Parathyroid adenoma (tissue), 2 donors: Measurements from ENCODE around the gene GRIK4.

Source experiments
- H2AFZ ChIP-seq: fragments of 300-600 bp; sonication (generic); one replicate; pipeline ENCODE4 v1.7.0; 2017; ENCODE audit warnings: antibody characterized with exemption, mild to moderate bottlenecking
- H3K27ac ChIP-seq: fragments of 300-600 bp; sonication (generic); one replicate; pipeline ENCODE4 v1.7.0; 2017
- H3K27me3 ChIP-seq: fragments of 300-600 bp; sonication (generic); one replicate; pipeline ENCODE4 v1.7.0; 2017; ENCODE audit warnings: low read length; ENCODE audit not compliant: control insufficient read depth, insufficient read depth
- H3K36me3 ChIP-seq: fragments of 300-600 bp; sonication (generic); one replicate; pipeline ENCODE4 v1.7.0; 2017; ENCODE audit warnings: low read length; ENCODE audit not compliant: control insufficient read depth, insufficient read depth
- H3K4me1 ChIP-seq: fragments of 300-600 bp; sonication (generic); one replicate; pipeline ENCODE4 v1.7.0; 2017; ENCODE audit warnings: control low read depth
- H3K4me2 ChIP-seq: fragments of 300-600 bp; sonication (generic); one replicate; pipeline ENCODE4 v1.7.0; 2017; ENCODE audit warnings: low read length
- H3K4me3 ChIP-seq: fragments of 300-600 bp; sonication (generic); one replicate; pipeline ENCODE4 v1.7.0; 2017; ENCODE audit warnings: low read depth, low read length
- H3K79me2 ChIP-seq: fragments of 300-600 bp; sonication (generic); one replicate; pipeline ENCODE4 v1.7.0; 2017; ENCODE audit warnings: control low read depth
- H3K9ac ChIP-seq: fragments of 300-600 bp; sonication (generic); one replicate; pipeline ENCODE4 v1.7.0; 2017; ENCODE audit warnings: mild to moderate bottlenecking
- H3K9me3 ChIP-seq: fragments of 300-600 bp; sonication (generic); one replicate; pipeline ENCODE4 v1.7.0; 2017; ENCODE audit warnings: low read length; ENCODE audit not compliant: control insufficient read depth
- TF ChIP-seq, protein P1 (sequence below): fragments of 300-600 bp; sonication (generic); IDR thresholded peaks from one replicate; pipeline ENCODE4 v1.7.0; 2017; ENCODE audit warnings: antibody characterized with exemption, mild to moderate bottlenecking
- donor health status: primary hyperparathyroidism.

The GRIK4 gene

DNA sequence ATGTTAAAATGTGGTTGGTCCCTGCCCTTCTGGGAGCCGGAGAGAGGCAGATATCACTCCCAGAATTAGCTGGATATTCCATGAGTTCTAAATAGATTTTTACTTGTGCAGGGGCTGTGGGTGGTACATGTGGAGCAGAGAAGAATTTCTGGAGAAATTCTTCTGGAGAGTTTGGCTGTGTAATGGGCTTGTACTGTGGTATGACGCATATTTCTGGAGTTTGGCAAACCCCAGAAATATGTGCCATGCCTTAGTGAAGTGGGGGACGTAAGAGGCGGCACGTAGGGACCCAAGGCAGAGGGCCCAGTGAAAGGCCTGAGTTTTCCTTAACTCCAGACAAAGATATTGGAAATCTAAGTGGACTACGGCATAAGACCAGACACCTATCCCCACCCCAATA lies 461.1 kb downstream of the GRIK4 start:
- H3K4me2 ChIP-seq: no peak overlapping the region
- H3K4me3 ChIP-seq: no peak overlapping the region
- H3K4me1 ChIP-seq: no peaks in the 10 kb centered on the region
- H3K36me3 ChIP-seq: no peaks in the 10 kb centered on the region
- no peaks in the 10 kb centered on the region for H3K9me3 ChIP-seq
- no peaks in the 10 kb centered on the region for H3K27me3 ChIP-seq
- H2AFZ ChIP-seq: no peak overlapping the region
- TF ChIP-seq, protein P1, sequence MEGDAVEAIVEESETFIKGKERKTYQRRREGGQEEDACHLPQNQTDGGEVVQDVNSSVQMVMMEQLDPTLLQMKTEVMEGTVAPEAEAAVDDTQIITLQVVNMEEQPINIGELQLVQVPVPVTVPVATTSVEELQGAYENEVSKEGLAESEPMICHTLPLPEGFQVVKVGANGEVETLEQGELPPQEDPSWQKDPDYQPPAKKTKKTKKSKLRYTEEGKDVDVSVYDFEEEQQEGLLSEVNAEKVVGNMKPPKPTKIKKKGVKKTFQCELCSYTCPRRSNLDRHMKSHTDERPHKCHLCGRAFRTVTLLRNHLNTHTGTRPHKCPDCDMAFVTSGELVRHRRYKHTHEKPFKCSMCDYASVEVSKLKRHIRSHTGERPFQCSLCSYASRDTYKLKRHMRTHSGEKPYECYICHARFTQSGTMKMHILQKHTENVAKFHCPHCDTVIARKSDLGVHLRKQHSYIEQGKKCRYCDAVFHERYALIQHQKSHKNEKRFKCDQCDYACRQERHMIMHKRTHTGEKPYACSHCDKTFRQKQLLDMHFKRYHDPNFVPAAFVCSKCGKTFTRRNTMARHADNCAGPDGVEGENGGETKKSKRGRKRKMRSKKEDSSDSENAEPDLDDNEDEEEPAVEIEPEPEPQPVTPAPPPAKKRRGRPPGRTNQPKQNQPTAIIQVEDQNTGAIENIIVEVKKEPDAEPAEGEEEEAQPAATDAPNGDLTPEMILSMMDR: no peak
- no peaks in the 10 kb centered on the region for H3K79me2 ChIP-seq
- no peak overlapping the region for H3K9ac ChIP-seq
- no peak overlapping the region for H3K27ac ChIP-seq

DNA sequence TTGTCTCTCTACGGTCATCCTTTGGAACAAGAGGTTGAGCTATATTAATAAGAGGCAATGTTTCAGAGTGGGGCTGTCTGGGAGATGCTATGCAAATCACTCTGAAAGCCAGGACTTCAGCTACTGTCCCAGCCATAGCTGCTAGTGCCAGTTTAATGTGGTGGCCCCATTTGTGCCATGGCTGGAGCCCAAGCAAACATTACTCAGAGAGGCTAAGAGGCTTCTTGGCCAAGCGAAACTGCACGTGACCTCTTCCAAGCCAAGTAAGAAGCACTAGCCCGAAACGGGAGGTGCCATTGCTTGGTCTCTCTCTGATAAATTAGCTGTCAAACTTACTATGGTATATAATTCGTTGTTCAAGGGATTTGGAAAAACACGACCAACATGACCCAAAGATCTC lies 462.0 kb downstream of the GRIK4 start:
- Histone ChIP-seq H2AFZ (no peak overlapping the region), H3K27me3 (no peaks in the 10 kb centered on the region), H3K27ac (no peak overlapping the region), H3K4me1 (no peaks in the 10 kb centered on the region), H3K4me2 (no peak overlapping the region), H3K36me3 (no peaks in the 10 kb centered on the region), H3K4me3 (no peak overlapping the region), H3K9me3 (no peaks in the 10 kb centered on the region), H3K9ac (no peak overlapping the region), H3K79me2 (no peaks in the 10 kb centered on the region)
- TF ChIP-seq, protein P1: no peak

DNA sequence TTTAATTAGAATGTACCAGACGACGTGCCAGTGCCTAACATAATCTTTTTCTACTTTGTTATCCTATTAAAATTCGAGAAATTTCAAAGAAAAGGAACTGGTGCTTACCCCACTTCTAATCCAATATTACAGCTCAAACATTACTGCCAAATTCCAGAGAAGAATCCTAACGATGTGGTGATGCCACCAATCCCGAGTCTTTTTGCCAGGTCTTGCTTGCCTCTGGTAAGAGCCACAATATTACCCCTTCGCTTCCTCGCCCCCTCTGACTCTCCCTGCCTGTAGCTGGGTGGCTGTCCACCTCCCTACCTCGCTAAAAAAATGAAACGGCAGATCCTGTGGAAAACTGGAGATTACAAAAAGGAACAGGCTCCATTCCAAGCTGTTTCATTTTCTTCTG lies 462.9 kb downstream of the GRIK4 start:
- Histone ChIP-seq H3K4me3 (no peak overlapping the region), H3K4me2 (no peak overlapping the region), H3K4me1 (no peaks in the 10 kb centered on the region), H3K9ac (no peak overlapping the region), H3K79me2 (no peaks in the 10 kb centered on the region), H3K27me3 (no peaks in the 10 kb centered on the region), H2AFZ (no peak overlapping the region), H3K36me3 (no peaks in the 10 kb centered on the region), H3K9me3 (no peaks in the 10 kb centered on the region), H3K27ac (no peak overlapping the region)
- TF ChIP-seq, protein P1: no peak

DNA sequence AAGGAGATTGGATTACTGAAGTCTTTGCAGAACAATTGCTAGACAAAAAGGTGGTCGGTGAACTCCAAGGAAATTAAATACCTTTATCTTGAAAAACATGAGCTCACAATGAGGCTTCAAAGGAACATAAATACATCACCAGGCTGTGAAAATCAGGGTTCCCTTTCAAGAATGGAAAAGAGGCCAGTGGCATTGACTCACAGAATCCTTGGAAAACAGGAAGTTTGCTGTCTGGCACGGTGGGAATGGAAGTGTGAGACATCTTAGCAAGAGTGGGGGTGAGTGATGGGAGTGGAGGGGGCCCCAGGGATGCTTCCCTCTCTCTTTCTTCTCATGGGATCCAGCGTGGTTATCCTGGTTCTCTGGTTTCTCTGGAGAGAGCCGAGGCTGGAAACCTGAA lies 463.4 kb downstream of the GRIK4 start:
- Histone ChIP-seq H3K9ac (no peak overlapping the region), H3K9me3 (no peaks in the 10 kb centered on the region), H3K79me2 (no peaks in the 10 kb centered on the region), H3K4me1 (no peaks in the 10 kb centered on the region), H3K27ac (no peak overlapping the region), H3K27me3 (no peaks in the 10 kb centered on the region), H2AFZ (no peak overlapping the region), H3K4me3 (no peak overlapping the region), H3K4me2 (no peak overlapping the region), H3K36me3 (no peaks in the 10 kb centered on the region)
- TF ChIP-seq, protein P1: no peak

DNA sequence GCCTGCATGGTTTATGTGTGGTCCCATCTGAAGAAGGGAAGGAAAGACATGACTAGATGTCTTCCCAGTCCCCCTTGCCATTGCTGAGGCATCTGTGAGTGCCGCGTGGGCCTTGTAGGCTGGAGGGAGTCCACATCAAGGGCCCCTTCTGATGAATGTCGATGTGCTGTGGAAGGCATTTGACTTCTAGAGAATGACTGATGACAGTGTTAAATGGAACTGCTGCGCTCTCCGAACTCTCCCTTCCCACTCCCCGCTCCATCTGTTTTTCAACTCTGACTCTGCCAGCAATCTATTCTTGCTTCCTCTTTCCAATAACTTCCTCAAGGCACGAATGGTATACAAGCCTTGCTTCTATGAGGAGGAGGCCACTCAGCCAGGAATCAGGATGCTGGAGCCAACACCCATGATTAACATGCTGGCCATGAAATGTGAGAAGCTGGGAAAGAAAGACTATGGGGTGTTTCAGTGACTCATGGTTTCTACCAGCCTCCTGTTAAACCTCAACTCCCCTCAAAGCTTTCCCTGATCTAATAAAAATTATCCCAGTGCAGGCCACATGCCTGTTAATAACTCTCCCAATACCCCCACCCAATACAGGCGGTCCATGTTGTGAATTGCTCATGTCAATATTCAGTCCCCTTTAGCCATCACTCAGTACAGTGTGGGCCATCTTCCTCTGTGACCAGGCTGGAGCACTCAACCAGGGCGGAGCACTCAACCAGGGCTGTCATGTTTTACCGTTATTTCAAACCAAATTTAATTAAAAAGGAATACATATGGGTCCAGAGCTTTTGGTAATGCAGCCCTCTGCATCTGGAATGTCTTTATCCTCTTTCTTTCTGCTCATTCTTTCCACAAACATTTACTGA lies 466.0 kb downstream of the GRIK4 start:
- Histone ChIP-seq H2AFZ (no peak overlapping the region), H3K27me3 (no peaks in the 10 kb centered on the region), H3K36me3 (no peaks in the 10 kb centered on the region), H3K4me2 (no peak overlapping the region), H3K79me2 (no peaks in the 10 kb centered on the region), H3K27ac (no peak overlapping the region), H3K9me3 (no peaks in the 10 kb centered on the region), H3K4me1 (no peaks in the 10 kb centered on the region), H3K4me3 (no peak overlapping the region), H3K9ac (no peak overlapping the region)
- TF ChIP-seq, protein P1: no peak
